ENCODE results near the gene CYSTM1. TPM values are rescaled to one million over a fixed set of nuclear protein-coding genes. Genes with fewer than 3 reads are reported as not detected.

CYSTM1 gene
- polyA plus RNA-seq, 1 donor from 2014 or later: 6.6 TPM

DNA sequence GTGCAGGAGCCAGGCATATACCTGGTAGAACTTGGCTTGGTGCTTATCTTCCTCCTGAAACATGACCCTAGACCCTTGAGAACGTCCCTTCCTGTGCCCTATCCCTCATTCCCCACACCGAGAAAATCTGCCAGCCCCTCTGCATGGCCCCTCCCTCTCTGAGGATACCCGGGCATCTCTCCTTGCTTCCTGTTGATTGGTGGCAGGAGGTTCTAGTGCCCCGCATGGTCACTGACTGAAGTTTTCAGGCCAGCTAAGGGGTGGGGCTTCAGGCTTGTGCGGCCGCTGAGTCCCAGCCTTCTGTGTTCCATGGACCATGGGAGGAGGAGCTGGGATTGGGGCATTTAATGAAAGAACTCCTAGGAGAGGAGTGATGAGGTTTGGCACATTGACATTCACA lies 26.5 kb upstream of the CYSTM1 start:
- Histone ChIP-seq H3K27me3 (ENCODE audit: insufficient read depth, low read depth, low read length) (peaks cover 42% of the 10 kb centered on the region), H3K36me3 (ENCODE audit: insufficient read depth, low read length) (no peaks in the 10 kb centered on the region), H3K4me2 (ENCODE audit: low read length) (no peak overlapping the region), H3F3A (ENCODE audit: insufficient read depth, low read length, poor library complexity, severe bottlenecking) (no peaks in the 10 kb centered on the region), H3K9me3 (ENCODE audit: low read length) (no peaks in the 10 kb centered on the region), H3K4me3 (ENCODE audit: low read length) (no peak overlapping the region), H4K20me1 (ENCODE audit: insufficient read depth) (no peaks in the 10 kb centered on the region), H2AFZ (ENCODE audit: low read depth, low read length) (no peak overlapping the region), H3K79me2 (replicated peaks; ENCODE audit: insufficient read depth, low read length) (no peaks in the 10 kb centered on the region), H3K27ac (ENCODE audit: low read length) (no peak overlapping the region), H3K9me2 (ENCODE audit: insufficient read depth, low read length) (no peaks in the 10 kb centered on the region), H3K9ac (ENCODE audit: low read length) (no peak overlapping the region)
- no peak for TF ChIP-seq EZH2 (IDR thresholded peaks at IDR 0.05; ENCODE audit: borderline replicate concordance, insufficient read depth, low read length, poor library complexity, severe bottlenecking)
- no peak for TF ChIP-seq TAF1 (IDR thresholded peaks at IDR 0.05; ENCODE audit: low read depth)
- no peak for TF ChIP-seq EP300 (conservative IDR thresholded peaks at IDR 0.05; ENCODE audit: poor library complexity, severe bottlenecking)
- no peak for TF ChIP-seq MXI1 (conservative IDR thresholded peaks at IDR 0.05; ENCODE audit: poor library complexity, severe bottlenecking)
- TF ChIP-seq CTCF (IDR thresholded peaks at IDR 0.05; ENCODE audit: poor library complexity, severe bottlenecking): no peak
- TF ChIP-seq SMC3 (conservative IDR thresholded peaks at IDR 0.05; ENCODE audit: poor library complexity): no peak
- TF ChIP-seq, protein P1, sequence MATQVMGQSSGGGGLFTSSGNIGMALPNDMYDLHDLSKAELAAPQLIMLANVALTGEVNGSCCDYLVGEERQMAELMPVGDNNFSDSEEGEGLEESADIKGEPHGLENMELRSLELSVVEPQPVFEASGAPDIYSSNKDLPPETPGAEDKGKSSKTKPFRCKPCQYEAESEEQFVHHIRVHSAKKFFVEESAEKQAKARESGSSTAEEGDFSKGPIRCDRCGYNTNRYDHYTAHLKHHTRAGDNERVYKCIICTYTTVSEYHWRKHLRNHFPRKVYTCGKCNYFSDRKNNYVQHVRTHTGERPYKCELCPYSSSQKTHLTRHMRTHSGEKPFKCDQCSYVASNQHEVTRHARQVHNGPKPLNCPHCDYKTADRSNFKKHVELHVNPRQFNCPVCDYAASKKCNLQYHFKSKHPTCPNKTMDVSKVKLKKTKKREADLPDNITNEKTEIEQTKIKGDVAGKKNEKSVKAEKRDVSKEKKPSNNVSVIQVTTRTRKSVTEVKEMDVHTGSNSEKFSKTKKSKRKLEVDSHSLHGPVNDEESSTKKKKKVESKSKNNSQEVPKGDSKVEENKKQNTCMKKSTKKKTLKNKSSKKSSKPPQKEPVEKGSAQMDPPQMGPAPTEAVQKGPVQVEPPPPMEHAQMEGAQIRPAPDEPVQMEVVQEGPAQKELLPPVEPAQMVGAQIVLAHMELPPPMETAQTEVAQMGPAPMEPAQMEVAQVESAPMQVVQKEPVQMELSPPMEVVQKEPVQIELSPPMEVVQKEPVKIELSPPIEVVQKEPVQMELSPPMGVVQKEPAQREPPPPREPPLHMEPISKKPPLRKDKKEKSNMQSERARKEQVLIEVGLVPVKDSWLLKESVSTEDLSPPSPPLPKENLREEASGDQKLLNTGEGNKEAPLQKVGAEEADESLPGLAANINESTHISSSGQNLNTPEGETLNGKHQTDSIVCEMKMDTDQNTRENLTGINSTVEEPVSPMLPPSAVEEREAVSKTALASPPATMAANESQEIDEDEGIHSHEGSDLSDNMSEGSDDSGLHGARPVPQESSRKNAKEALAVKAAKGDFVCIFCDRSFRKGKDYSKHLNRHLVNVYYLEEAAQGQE (IDR thresholded peaks at IDR 0.05; ENCODE audit: borderline replicate concordance): no peak
- TF ChIP-seq RAD21 (conservative IDR thresholded peaks at IDR 0.05): no peak
- TF ChIP-seq POLR2AphosphoS5 (IDR thresholded peaks at IDR 0.05): no peak

DNA sequence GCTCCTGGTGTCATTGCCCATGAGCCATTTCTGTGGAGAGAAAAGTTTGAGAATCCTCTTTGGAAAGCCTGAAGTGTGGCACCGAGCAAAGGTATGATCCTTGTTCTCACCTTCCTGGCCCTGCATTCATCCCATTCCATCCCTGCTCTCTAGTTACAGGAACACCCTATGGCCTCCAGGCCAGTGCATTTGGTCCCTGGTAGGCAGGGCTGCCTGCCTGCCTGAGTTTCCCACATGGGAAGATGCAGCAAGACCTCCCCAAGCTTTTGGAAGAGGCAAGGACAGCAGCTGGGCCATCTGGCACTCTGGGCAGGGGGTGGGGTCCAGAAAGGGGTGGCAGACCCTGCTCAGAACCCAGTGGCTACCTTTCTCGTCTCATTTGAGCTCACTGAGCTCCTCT lies 24.8 kb upstream of the CYSTM1 start:
- Histone ChIP-seq H3F3A (ENCODE audit: insufficient read depth, low read length, poor library complexity, severe bottlenecking) (no peaks in the 10 kb centered on the region), H3K4me2 (ENCODE audit: low read length) (no peak overlapping the region), H4K20me1 (ENCODE audit: insufficient read depth) (no peaks in the 10 kb centered on the region), H3K9ac (ENCODE audit: low read length) (no peak overlapping the region), H2AFZ (ENCODE audit: low read depth, low read length) (no peak overlapping the region), H3K36me3 (ENCODE audit: insufficient read depth, low read length) (no peaks in the 10 kb centered on the region), H3K79me2 (replicated peaks; ENCODE audit: insufficient read depth, low read length) (no peaks in the 10 kb centered on the region), H3K4me3 (ENCODE audit: low read length) (no peak overlapping the region), H3K27ac (ENCODE audit: low read length) (no peak overlapping the region), H3K9me3 (ENCODE audit: low read length) (no peaks in the 10 kb centered on the region), H3K27me3 (ENCODE audit: insufficient read depth, low read depth, low read length) (peaks cover 35% of the 10 kb centered on the region), H3K9me2 (ENCODE audit: insufficient read depth, low read length) (no peaks in the 10 kb centered on the region)
- TF ChIP-seq, protein P1 (IDR thresholded peaks at IDR 0.05; ENCODE audit: borderline replicate concordance): no peak
- TF ChIP-seq EZH2 (IDR thresholded peaks at IDR 0.05; ENCODE audit: borderline replicate concordance, insufficient read depth, low read length, poor library complexity, severe bottlenecking) (no peak), RAD21 (conservative IDR thresholded peaks at IDR 0.05) (no peak), SMC3 (conservative IDR thresholded peaks at IDR 0.05; ENCODE audit: poor library complexity) (no peak), EP300 (conservative IDR thresholded peaks at IDR 0.05; ENCODE audit: poor library complexity, severe bottlenecking) (no peak)

All from neural cell (in vitro differentiated cells).